NCI-H2107 (cell line): ENCODE results near the gene THSD4.
"Not testable (repeated sequence)": the region's sequence is repeated elsewhere in the genome, so short reads cannot be mapped to it uniquely, and the experiment has no call there.

Source experiments
- DNase-seq: peaks from one replicate; lab custom pipeline; 2025; lab: John Stamatoyannopoulos, UW

THSD4 gene

DNA sequence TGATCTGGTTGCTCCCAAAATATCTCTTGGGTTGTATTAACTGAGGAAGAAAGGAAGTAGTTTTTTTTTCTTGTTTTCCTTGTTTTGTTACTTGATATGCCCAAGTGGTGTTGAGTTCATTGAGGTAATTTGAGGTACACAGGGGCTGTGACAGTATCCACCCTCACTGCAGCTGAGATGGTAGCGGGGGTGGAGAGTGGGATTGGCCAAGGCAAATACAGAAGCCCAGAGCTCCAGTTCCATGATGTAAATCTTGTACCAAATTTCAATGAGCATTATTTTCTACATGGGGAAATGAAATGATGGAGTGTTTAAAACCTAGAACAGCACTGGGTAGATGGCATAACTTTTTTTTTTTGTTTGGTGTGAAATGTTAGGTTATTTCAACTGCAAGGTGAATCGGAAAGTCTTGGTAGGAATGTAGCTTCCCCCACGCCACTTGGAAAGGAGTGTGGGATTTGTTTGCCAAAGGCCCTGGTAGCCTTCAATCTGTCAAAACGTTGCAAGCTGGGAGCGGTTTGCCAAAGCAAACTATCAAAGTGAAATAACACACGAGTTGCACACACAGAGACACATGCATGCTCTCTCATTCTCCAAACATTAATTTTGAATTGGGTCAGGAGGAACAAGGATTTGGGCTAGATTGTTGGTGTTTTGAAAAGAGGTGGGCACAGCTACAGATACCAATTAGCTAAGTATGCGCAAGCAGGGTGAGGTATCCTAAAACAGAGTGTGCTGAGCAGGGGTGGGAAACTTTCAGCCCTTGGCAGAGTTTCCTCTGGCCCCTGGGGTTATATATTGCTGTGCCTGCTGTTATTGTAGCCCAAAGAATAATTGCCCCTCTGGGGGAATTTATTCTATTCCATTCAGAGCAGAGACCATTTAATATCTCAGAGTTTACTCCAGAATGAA is 34.6 kb downstream of the THSD4 start:
- DNase-seq = no peak

DNA sequence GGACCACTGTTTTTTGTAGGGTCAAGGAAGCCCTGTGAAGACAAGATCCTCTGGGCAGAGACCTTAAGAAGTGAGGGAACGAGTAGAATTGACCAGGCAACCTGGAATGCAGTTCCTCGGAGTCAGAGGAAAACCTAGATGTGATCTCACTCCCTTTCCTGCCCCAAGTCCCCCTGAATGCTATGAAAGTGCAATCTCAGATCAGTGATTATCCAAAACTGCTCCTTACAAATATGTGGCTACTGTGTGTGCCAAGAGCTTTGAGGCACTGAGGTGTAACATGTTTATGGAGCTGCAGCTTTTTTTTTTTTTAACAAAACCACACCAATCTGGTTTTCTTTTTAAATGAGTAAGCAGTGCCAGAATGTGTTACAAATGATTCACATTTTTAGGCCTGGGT is 35.8 kb downstream of the THSD4 start:
- no peak for DNase-seq

DNA sequence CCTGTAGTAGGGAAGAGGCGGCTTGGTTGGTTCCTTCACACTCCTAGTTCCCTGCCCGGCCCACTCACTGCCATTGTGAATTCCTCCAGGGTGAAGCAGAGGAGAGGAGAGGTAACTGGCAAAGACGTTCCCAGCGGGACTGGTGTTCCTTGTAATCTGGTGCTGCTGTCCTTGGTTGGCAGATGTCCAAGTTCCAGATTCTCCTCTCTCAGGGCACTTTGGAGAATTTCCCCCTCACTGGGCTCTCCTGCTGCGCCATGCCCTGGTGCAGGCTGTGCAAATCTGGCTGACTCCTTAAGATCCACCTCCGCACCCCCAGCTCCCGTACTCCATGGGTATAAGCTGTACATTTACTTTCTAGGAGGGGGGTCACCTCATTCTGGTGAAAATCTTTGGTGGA is 37.3 kb downstream of the THSD4 start:
- DNase-seq = no peak

DNA sequence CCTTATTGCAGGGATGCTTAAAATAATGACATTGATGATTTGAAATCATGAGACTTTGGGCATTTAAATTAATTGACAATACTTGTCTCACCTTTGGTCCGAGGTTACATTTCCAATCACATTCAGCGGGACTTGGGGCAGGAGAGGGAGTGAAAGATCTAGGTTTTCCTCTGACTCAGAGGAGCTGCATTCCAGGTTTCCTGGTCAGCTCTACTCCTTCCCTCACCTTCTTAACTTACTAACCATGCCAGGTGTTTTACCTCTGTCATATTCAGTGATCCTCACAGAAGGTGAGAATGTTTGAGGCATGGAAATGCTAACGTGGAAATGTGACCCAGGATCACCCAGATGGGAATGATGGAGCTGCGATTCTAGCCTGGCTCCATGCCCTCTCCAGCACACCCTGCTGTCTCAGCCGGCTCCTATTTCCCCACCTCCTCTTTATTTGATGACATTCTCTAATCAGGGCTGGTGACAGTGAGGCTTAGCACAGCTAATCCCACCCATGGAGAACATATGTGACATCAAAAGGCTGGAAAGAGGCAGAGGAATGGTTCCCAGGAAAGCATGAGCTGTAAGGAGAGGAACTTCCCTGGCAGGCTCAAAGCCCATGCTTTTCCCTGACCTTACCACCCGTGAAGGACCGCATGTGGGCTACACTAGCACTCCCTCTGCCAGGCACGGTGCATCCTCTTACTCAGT is 38.7 kb downstream of the THSD4 start:
- DNase-seq = no peak

DNA sequence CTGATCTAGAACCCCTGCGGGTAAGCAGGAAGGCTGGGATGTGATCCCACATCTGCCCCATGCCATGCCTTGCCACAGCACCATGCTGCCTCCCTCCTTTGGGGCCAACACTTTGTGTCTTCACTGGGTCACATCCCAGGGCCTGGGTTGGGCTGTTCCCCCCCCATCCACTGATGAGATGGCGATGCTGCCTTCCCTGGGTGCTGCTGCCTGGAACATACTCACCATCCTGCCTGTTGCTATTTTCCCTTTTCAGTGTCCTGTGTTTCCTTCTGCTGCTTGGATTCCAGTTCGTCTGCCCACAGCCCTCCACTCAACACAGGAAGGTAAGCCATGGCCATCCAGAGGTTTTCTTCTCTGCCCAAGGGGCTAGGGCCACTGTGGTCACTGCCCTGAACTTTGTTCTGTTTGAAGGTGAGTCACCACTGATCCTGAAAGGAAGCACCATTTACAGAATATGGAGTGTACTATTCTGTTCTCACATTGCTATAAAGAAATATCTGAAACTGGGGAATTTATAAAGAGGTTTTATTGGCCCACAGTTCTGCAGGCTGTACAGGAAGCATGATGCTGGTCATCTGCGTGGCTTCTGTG is 39.4 kb downstream of the THSD4 start:
- DNase-seq = no peak

DNA sequence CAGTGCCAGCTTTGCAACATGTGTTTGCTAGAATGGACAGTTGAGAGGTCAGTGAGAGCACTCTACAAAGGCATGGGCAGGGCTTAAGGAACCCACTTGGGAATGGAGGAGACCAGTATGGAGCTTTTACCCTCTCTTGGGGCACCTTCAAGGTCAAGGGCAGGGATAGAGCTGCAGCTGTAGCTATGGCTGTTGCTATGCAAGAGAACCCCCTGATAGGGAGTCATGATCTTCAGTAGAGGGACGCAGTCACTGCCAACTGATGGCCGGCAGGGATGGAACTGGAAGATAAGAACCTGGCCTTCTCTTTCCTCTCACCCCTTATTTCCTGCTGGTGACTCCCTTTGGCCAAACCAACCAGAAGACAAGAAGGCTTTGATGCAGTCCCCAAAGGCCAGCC is 40.3 kb downstream of the THSD4 start:
- DNase-seq = no peak

DNA sequence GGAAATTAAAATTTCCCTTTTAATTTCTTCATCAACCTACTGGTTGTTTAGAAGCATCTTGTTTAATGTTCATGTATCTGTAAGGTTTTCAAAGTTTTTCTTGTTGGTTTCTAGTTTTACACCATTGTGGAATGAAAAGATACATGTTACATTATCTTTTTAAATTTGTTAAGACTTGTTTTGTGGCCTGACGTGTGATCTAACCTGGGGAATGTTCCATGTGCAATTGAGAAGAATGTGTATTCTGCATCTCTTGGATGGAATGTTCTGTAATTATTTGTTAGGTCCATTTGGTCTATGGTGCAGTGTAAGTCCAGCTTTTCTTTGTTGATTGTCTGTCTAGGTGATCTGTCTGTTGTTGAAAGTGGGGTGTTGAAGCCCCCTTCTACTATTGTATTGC is 45.7 kb downstream of the THSD4 start:
- no peak for DNase-seq

DNA sequence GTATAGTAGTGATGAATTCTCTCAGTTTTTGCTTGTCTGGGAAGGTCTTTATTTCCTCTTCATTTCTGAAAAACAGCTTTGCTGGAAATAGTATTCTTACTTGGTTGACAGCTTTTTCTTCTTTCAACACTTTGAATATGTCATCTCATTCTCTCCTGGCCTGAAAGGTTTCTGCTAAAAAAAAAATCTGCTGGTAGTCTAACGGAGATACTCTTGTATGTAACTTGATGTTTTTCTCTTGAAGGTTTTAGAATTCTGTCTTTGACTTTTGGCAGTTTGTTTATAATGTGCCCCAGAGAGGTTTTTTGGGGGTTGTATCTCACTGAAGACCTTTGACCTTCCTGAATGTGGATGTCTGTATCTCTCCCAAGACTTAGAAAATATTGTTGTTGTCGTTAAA is 47.0 kb downstream of the THSD4 start:
- no peak for DNase-seq

DNA sequence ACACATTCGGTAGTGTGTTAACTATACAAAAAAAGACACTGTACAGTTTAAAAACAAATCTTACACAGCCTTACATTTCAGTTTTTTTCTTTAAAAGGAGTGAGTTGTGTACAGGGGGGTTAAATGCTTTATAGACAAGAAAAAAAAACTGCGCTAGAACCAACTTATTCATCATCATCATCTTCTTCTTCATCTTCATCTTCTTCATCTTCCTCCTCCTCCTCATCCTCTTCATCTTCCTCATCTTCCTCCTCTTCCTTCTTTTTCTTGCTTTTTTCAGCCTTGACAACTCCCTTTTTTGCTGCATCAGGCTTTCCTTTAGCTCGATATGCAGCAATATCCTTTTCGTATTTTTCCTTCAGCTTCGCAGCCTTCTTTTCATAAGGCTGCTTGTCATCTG is 49.3 kb downstream of the THSD4 start:
- not testable (repeated sequence) for DNase-seq

DNA sequence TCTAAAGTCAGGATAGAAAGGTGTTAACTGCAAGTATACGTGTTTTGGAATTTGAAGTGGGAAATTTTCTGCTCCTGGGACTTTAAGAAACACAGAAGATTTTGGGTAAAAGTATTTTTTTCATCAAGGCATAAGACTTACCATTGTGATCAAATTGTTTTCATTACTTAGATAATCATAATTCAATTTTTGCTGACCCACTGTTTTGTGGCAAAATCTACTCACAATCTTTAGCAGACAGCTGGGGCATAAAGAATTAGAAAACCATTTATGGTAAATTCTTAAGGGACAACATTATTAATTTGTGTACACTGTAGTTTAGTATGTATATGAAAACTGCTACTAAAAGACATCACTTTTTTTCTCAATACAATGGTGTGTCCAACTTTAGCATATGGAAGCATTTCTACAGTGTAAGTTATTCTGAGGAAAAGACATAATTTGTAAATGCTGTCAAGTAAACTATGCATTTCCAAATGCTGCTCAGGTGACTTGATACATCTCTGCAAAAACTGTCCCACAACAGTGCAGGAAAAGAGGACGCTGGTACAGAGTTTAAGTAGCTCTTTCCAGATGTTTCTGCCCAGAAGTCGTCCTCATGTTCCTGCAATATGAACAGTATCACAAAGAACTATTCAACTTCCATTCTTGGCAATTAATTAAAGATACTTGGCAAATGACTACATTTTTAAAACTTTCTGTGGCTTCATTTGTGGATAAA is 52.3 kb downstream of the THSD4 start:
- DNase-seq = no peak

DNA sequence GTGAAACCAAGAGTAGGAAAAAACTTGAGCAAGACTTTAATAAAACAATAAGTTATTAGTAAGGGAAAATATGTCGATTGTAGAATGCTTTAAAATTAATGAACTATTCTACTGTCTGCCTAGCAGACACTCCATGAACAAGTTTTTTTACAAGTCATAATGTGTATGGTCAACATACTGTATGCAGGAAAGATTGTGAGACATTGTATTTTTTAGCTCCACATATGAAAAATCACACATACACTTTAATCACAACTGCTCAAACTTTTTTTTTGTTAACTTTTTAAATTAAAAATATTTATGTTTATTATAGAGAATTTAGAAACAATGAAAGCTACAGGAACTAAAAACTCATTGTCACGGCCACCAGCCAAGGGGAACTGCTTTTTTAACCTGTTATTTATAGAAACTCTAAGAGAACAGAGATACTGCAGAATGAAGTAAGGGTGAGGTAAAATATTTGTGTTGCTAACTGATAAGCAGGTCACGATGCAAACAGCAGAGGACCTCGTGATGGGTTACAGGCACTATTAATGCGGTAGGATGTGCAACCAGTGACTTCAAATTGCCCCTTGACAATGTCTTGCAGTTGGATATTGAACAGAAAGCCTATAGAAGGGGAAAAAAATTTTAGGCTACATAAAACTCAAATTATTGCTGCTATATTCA is 53.0 kb downstream of the THSD4 start:
- no peak for DNase-seq

DNA sequence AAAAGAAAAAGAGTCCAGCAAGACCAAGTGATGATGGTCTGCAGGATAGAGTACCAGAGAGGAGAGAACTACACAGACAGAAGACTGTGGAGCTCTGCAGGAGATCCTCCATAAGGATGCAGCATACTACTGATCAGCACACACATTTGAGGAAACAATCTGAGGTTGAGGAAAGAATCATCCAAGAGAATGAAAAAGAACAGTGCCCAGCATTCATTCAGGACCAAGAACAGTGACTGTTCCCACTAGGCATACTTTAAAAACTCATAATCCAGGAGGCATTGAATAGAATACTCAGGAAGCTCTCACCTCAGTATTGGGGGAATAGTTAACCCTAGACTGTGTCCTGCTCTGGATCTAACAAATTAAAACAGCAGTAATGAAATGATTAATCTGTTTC is 54.9 kb downstream of the THSD4 start:
- DNase-seq = no peak

DNA sequence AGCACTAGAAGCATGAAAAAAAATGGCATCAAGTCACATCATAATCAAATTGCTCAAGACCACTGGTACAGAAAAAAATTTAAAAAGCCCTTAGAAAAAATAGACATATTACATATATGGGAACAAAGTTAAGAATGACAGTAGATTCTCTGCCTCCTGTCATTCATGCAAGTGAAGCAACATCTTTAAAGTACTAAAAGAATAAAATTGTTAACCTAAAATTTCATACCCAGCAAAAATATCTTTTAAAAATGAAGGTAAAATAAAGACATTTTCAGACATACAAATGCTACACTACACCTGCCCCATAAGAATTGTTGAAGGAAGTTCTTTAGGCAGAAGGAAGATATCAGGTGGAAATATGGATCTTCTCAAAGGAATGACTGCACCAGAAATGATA is 55.9 kb downstream of the THSD4 start:
- DNase-seq = no peak

DNA sequence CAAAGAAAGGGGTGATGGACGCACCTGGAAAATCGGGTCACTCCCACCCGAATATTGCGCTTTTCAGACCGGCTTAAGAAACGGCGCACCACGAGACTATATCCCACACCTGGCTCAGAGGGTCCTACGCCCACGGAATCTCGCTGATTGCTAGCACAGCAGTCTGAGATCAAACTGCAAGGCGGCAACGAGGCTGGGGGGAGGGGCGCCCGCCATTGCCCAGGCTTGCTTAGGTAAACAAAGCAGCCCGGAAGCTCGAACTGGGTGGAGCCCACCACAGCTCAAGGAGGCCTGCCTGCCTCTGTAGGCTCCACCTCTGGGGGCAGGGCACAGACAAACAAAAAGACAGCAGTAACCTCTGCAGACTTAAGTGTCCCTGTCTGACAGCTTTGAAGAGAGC is 59.1 kb downstream of the THSD4 start:
- DNase-seq = not testable (repeated sequence)

DNA sequence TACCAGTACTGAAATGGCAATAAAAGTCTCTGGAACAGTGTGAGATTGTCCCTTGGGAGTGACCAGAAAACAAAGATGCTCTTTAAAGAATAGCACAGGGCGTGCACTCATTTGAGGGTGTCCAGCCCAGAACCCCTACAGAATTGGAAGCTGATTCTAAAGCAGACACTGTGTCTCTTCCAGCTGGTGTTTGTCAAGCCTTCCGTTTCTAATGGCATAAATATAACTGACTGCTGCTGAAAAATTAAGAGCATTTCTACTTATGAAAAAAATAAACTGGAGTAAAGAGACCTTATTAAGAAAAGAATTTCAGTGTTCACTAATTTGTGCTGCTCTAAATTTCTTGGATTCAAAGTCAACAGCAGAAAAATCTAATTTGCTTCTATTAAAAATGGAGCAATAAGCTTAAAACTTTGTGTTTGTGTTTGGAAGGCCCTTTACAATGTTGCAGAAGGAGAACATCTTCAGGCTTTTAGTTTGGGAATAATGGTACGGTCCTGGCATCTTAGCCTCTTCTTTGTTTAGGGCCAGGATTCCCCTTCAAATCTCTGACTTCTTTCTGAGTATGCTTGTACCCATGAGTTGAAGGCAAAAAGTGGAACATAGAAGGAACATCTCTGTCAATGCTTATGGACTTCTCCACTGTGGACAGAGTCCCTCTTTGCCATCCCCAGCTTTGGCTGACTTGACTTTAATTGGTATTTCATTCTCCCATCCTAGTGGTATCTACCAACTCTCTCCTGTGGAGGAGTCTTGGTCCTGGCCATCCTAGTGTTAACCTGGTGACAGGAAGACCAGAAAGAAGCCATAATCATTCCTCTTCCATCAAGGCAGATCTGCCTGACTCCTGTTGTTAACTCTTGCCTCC is 65.9 kb downstream of the THSD4 start:
- DNase-seq = no peak

DNA sequence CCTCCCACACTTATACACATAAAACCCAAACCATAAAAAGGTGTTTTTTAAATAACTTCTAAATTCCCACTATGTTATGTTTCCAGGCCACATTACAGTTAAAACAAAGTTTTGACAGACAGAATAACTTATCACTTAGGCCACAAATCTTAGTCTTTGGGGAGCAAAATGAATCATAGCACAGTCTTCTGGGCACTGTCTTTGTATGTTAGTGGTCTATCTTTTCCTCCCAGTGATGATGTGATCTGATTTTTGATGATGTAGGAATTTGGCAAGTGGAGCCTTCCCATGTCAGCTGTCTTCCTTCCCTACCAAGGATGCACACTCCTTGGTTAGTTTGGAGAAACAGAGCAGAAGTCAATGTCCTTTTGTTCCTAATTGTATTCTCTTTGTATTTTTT is 67.3 kb downstream of the THSD4 start:
- no peak for DNase-seq

DNA sequence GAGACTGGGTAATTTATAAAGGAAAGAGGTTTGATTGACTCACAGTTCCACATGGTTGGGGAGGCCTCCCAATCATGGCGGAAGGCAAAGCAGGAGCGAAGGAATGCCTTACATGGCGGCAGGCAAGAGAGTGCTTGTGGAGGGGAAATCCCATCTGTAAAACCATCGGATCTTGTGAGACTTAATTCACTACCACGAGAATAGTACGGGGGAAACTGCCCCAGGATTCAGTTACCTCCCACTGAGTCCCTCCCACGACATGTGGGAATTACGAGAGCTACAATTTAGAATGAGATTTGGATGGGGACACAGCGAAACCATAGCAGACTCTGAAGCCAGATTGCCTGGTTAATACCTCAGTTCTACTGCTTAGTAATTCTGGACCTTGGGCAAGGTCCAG is 67.8 kb downstream of the THSD4 start:
- DNase-seq = no peak

DNA sequence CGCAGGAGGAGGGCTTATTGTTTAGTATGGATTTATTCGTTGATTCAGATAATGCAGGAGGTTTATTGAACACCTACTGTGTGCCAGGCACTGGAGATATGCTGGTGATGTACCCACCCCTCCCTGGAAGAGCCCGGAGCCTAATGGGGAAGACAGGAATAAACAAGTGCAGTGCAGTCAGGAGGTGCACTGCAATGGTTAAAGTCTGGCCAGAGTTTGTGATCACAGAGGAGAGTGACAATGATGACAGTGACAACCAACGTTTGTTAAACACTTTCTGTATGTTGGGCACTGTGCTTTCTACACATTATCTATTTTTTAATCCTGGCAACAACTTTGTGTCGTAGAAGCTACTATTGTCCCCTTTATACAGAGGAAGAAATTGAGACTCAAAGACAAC is 70.4 kb downstream of the THSD4 start:
- no peak for DNase-seq

DNA sequence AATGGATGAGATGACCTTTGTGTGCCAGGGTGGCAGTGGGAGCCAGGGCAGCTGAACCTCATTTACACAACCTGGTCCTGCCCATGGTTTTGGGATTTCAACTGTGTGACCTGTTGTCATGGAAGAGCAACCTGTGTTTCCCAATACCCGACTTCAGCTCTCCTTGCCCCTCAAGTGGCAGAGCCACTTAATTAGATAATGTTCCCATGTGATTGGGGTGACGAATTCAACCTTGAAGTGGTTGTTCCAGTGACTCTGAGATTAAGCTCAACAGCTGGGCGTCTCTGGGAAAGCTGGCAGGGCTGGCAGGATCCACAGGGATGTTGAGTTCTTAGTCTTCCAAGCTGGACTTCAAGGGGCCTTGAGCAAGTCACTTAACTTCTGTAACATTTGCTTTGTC is 71.0 kb downstream of the THSD4 start:
- no peak for DNase-seq

DNA sequence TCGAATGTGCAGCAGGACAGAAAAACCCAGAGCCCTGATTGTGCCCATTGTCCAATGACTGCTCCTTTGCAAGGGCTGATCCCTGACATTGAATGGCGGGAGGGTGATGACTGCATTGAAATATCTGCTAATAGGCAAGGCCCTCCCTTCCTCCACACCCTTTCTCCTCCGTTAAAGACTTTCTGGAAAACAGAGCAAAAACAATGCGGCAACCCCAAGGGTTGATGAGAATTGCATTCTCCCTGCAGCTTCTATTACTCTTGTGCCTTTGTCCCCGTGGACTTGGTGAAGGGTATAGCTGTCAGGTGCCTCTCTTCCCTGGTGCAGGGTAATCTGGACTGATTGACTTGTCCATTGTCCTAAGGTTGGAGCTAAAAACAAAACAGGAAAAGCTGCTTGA is 71.8 kb downstream of the THSD4 start:
- no peak for DNase-seq

DNA sequence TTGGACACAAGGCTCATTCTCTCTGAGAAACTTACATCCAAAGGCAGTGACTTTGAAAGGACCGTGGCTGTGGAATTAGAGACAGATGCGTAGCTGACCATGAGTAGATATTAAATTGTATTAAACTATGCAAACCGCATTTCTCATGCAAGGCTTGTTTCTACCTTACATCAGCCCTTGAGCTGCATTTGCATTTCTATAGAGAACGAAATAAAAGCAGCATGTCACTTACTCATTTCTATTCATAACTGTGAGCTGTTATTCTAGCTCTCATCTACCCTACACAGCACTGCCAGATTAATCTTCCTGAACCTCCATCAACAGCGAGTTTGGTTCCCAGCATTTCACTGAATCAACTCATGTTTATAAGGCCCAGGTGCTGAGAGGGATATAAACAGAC is 72.3 kb downstream of the THSD4 start:
- DNase-seq = no peak
